GM12878 (cell line): ENCODE results near the gene RLIM. TPM values are rescaled to one million over a fixed set of nuclear protein-coding genes. Genes with fewer than 3 reads are reported as not detected.
A peak's percentile ranks its signal among the peaks of the same experiment; 100 is the strongest.

Experiments
- ATAC-seq: fragments of 200-7000 bp; cut with Tn5 transposase; 3 replicates; pipeline ENCODE4 v1.9.1; 2020; ENCODE audit warnings: mild to moderate bottlenecking, moderate library complexity
- BruUV-seq: library from RNA; stranded (reverse); fragments of 400-500 nt; replicated peaks from 2 replicates; lab custom pipeline; 2021; lab: Mats Ljungman, UMichigan
- CTCF ChIA-PET: fragments of 300-600 bp; sonication (Branson Sonifier 250); formaldehyde crosslinking; extraction: SDS; loops from one replicate; lab custom pipeline; 2021; ENCODE audit warnings: inconsistent platforms; lab: Yijun Ruan, JAX
- POLR2A ChIA-PET: fragments of 350-600 bp; formaldehyde crosslinking; extraction: SDS; loops from one replicate; lab custom pipeline; 2021; ENCODE audit warnings: inconsistent platforms; lab: Charles Lee
- RAD21 ChIA-PET: fragments of 300-600 bp; sonication (Branson Sonifier 250); formaldehyde crosslinking; loops from one replicate; lab custom pipeline; 2023; ENCODE audit warnings: antibody characterized with exemption; ENCODE audit not compliant: unreplicated experiment; lab: Charles Lee
- SMC1A ChIA-PET: fragments of 300-600 bp; sonication (Branson Sonifier 250); formaldehyde crosslinking; loops from one replicate; lab custom pipeline; 2023; ENCODE audit not compliant: unreplicated experiment, uncharacterized antibody; lab: Charles Lee
- DNase-seq: peaks from one replicate; pipeline ENCODE4 v3.0.0-alpha.2; 2011; ENCODE audit warnings: low read depth, low spot score
- FAIRE-seq: peaks from 3 replicates; lab custom pipeline; 2011; peaks lifted over from hg19 to GRCh38; lab: Jason Lieb, UNC
- H2AFZ ChIP-seq: 2 replicates; pipeline ENCODE4 v1.6.0; 2011; ENCODE audit warnings: low read depth, low read length, control low read depth; ENCODE audit not compliant: control insufficient read depth
- H3K27ac ChIP-seq: 2 replicates; pipeline ENCODE4 v1.5.1; 2011; ENCODE audit warnings: control low read depth; ENCODE audit not compliant: control insufficient read depth, insufficient read depth
- H3K27me3 ChIP-seq, 2 experiments: replicated peaks in 1 of 2; 2 replicates each; pipeline versions ENCODE4 v1.6.0 to v1.6.1; 2011; ENCODE audit warnings: low read length in 1 of 2; ENCODE audit not compliant: control insufficient read depth in 2 of 2, insufficient read depth in 2 of 2
- H3K36me3 ChIP-seq, 2 experiments: 2 replicates each; pipeline ENCODE4 v1.5.1; 2011; ENCODE audit warnings: low read length in 1 of 2; ENCODE audit not compliant: control insufficient read depth in 2 of 2, insufficient read depth in 2 of 2
- H3K4me1 ChIP-seq: 2 replicates; pipeline ENCODE4 v1.6.1; 2011; ENCODE audit warnings: mild to moderate bottlenecking, low read length, moderate library complexity, mixed read lengths; ENCODE audit not compliant: control insufficient read depth, insufficient read depth
- H3K4me2 ChIP-seq: 2 replicates; pipeline ENCODE4 v1.6.0; 2011; ENCODE audit warnings: control low read depth; ENCODE audit not compliant: control insufficient read depth, insufficient read depth
- H3K4me3 ChIP-seq: fragments of 200-600 bp; sonication (generic); 2 replicates; pipeline ENCODE4 v1.5.1; 2016
- H3K79me2 ChIP-seq: 2 replicates; pipeline ENCODE4 v1.6.0; 2011; ENCODE audit warnings: low read length; ENCODE audit not compliant: control insufficient read depth, insufficient read depth
- H3K9ac ChIP-seq: 2 replicates; pipeline ENCODE4 v1.8.0; 2011; ENCODE audit warnings: low read length, control low read depth, mixed read lengths; ENCODE audit not compliant: control insufficient read depth, insufficient read depth
- H3K9me3 ChIP-seq: replicated peaks from 3 replicates; pipeline ENCODE4 v1.5.1; 2011; ENCODE audit warnings: mild to moderate bottlenecking, low read length; ENCODE audit not compliant: control insufficient read depth, insufficient read depth
- H4K20me1 ChIP-seq: 2 replicates; pipeline ENCODE4 v1.6.0; 2011; ENCODE audit not compliant: control insufficient read depth, insufficient read depth
- EZH2 ChIP-seq: IDR thresholded peaks from 2 replicates; pipeline ENCODE4 v1.6.1; 2012; ENCODE audit warnings: low read depth, mild to moderate bottlenecking, control low read depth, inconsistent platforms, low read length, borderline replicate concordance; ENCODE audit not compliant: control insufficient read depth
- IKZF2 ChIP-seq, 2 experiments: fragments of 450-650 bp; IDR thresholded peaks; 2 replicates each; pipeline ENCODE4 v1.6.1; 2017; ENCODE audit warnings: mild to moderate bottlenecking in 2 of 2, moderate library complexity in 2 of 2
- IRF5 ChIP-seq: fragments of 450-650 bp; IDR thresholded peaks from 2 replicates; pipeline ENCODE4 v1.6.1; 2017; ENCODE audit warnings: borderline replicate concordance
- JUNB ChIP-seq: IDR thresholded peaks from 2 replicates; pipeline ENCODE4 v1.6.1; 2016; ENCODE audit warnings: antibody characterized with exemption, mild to moderate bottlenecking
- LARP7 ChIP-seq: fragments of 450-650 bp; IDR thresholded peaks from 2 replicates; pipeline ENCODE4 v1.6.1; 2017; ENCODE audit warnings: mild to moderate bottlenecking
- NFYB ChIP-seq: IDR thresholded peaks from 2 replicates; pipeline ENCODE4 v1.6.1; 2011; ENCODE audit warnings: low read depth, mild to moderate bottlenecking, low read length, improper control_type of control experiment, moderate library complexity; ENCODE audit not compliant: insufficient read depth
- SMAD5 ChIP-seq: IDR thresholded peaks from 2 replicates; pipeline ENCODE4 v1.6.1; 2016; ENCODE audit warnings: antibody characterized with exemption, low read depth
- SP1 ChIP-seq: IDR thresholded peaks from one replicate; pipeline ENCODE4 v1.6.1; 2011; ENCODE audit warnings: low read depth, low read length
- ZBTB4 ChIP-seq: fragments of 450-650 bp; formaldehyde crosslinking; IDR thresholded peaks from 2 replicates; pipeline ENCODE4 v1.4.0; 2022; ENCODE audit warnings: mild to moderate bottlenecking, moderate library complexity
- WGBS: methylation state at CpG from one replicate; pipeline ENCODE4 v1.1.6; 2016; ENCODE audit warnings: low lambda C conversion rate; ENCODE audit not compliant: insufficient replicate concordance, insufficient coverage; ENCODE audit errors: missing lambda C conversion rate; 5-methylcytosine and 5-hydroxymethylcytosine counted together
- in situ Hi-C: fragments of 300-500 bp; cut with MboI; formaldehyde crosslinking; loops from 9 replicates; pipeline ENCODE4 v1.14.3; 2018; ENCODE audit warnings: mixed read lengths
- intact Hi-C: fragments of 100-400 bp; cut with micrococcal nuclease; formaldehyde crosslinking; loops from one replicate; pipeline ENCODE4 v1.14.2; 2022; ENCODE audit not compliant: unreplicated experiment
- polyA plus RNA-seq, 11 experiments: library from polyadenylated mRNA; depleted of rRNA in 4 of 11; unstranded in 6 of 11; stranded (reverse) in 5 of 11; fragments of >200 nt; fragmentation: Nextera tagmentation in 4 of 11; fragmentation: Illumina TruSeq in 1 of 11; extraction: Ambion mirVana in 4 of 11; extraction: Trizol in 1 of 11; gene quantifications; 1 replicate in 1 of 11; 2 replicates in 10 of 11; pipeline versions ENCODE4 v1.2.1 to v1.2.3, GENCODE V29; 2011 to 2016; ENCODE audit warnings: inconsistent platforms in 2 of 11, missing spikeins in 2 of 11, low read depth in 1 of 11
- total RNA-seq, 4 experiments: library from RNA; depleted of rRNA in 3 of 4; stranded (reverse); fragments of >200 nt in 3 of 4; fragmentation: Illumina TruSeq in 1 of 4; extraction: Trizol in 1 of 4; gene quantifications; 2 replicates each; pipeline versions ENCODE4 v1.2.1 to v1.2.3, GENCODE V29; 2013 to 2021
- TF ChIP-seq, protein P1 (sequence below): IDR thresholded peaks from 2 replicates; pipeline ENCODE4 v1.6.1; 2012; ENCODE audit warnings: low read depth, low read length, improper control_type of control experiment
- TF ChIP-seq, protein P2 (sequence below): fragments of 450-650 bp; IDR thresholded peaks from 2 replicates; pipeline ENCODE4 v1.6.1; 2017; ENCODE audit warnings: mild to moderate bottlenecking
- TF ChIP-seq, protein P3 (sequence below): IDR thresholded peaks from 2 replicates; pipeline ENCODE4 v1.6.1; 2012; ENCODE audit warnings: low read depth, low read length, improper control_type of control experiment

The RLIM gene
- total and polyA plus RNA-seq, 10 of the 15 experiments (the other 5 are each of a cell fraction or from before 2014, with no cell fraction given): 4.0 to 33.9 (median 15.1) TPM

GRCh38 chrX:74578137-74578536 lies 36.3 kb downstream of the RLIM start:
- no peaks in the 10 kb centered on the region for H4K20me1 ChIP-seq
- no peaks in the 10 kb centered on the region for H3K79me2 ChIP-seq
- no peak overlapping the region for H3K9ac ChIP-seq
- POLR2A ChIA-PET: interaction anchor here (0.6 kb wide), 1 partner anchor 40 kb away, joined by 3 read pairs; no protein-coding TSS in a partner anchor
- no peak for DNase-seq
- H3K4me2 ChIP-seq: no peak overlapping the region
- no peaks in the 10 kb centered on the region for H3K9me3 ChIP-seq
- CTCF ChIA-PET: no interaction called here
- no peaks in the 10 kb centered on the region for H3K36me3 ChIP-seq
- ATAC-seq: peak; percentile 56
- WGBS: 38% methylated on average over 3 of the region's 3 CpGs
- in situ Hi-C loops: no loop called here
- no peak overlapping the region for H2AFZ ChIP-seq
- H3K4me3 ChIP-seq: no peak overlapping the region
- FAIRE-seq: no peak
- H3K27me3 ChIP-seq: no peaks in the 10 kb centered on the region
- RAD21 ChIA-PET: no interaction called here
- intact Hi-C loops: no loop called here
- no TSS peak for BruUV-seq
- SMC1A ChIA-PET: interaction anchor here (0.6 kb wide), 1 partner anchor 376 kb away, joined by 3 read pairs; no protein-coding TSS in a partner anchor
- H3K4me1 ChIP-seq: no peaks in the 10 kb centered on the region
- H3K27ac ChIP-seq: no peak overlapping the region
- TF ChIP-seq NFYB (no peak), EZH2 (no peak), ZBTB4 (no peak), IRF5 (no peak), SMAD5 (no peak), JUNB (no peak), SP1 (no peak), LARP7 (no peak), IKZF2 (IDR thresholded peaks at IDR 0.05) (no peak)
- TF ChIP-seq, protein P1, sequence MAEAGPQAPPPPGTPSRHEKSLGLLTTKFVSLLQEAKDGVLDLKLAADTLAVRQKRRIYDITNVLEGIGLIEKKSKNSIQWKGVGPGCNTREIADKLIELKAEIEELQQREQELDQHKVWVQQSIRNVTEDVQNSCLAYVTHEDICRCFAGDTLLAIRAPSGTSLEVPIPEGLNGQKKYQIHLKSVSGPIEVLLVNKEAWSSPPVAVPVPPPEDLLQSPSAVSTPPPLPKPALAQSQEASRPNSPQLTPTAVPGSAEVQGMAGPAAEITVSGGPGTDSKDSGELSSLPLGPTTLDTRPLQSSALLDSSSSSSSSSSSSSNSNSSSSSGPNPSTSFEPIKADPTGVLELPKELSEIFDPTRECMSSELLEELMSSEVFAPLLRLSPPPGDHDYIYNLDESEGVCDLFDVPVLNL: no peak
- TF ChIP-seq, protein P2, sequence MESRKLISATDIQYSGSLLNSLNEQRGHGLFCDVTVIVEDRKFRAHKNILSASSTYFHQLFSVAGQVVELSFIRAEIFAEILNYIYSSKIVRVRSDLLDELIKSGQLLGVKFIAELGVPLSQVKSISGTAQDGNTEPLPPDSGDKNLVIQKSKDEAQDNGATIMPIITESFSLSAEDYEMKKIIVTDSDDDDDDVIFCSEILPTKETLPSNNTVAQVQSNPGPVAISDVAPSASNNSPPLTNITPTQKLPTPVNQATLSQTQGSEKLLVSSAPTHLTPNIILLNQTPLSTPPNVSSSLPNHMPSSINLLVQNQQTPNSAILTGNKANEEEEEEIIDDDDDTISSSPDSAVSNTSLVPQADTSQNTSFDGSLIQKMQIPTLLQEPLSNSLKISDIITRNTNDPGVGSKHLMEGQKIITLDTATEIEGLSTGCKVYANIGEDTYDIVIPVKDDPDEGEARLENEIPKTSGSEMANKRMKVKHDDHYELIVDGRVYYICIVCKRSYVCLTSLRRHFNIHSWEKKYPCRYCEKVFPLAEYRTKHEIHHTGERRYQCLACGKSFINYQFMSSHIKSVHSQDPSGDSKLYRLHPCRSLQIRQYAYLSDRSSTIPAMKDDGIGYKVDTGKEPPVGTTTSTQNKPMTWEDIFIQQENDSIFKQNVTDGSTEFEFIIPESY: no peak
- TF ChIP-seq, protein P3, sequence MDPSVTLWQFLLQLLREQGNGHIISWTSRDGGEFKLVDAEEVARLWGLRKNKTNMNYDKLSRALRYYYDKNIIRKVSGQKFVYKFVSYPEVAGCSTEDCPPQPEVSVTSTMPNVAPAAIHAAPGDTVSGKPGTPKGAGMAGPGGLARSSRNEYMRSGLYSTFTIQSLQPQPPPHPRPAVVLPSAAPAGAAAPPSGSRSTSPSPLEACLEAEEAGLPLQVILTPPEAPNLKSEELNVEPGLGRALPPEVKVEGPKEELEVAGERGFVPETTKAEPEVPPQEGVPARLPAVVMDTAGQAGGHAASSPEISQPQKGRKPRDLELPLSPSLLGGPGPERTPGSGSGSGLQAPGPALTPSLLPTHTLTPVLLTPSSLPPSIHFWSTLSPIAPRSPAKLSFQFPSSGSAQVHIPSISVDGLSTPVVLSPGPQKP: no peak
